NT2/D1 (cell line): ENCODE data around the gene PDCD2L.

Experiments
- SUZ12 ChIP-seq: IDR thresholded peaks from 2 replicates; pipeline ENCODE4 v1.6.1; 2011; ENCODE audit not compliant: insufficient read length, insufficient read depth; ENCODE audit errors: extremely low read depth
- YY1 ChIP-seq: IDR thresholded peaks from 2 replicates; pipeline ENCODE4 v1.6.1; 2011; ENCODE audit not compliant: insufficient read length, insufficient read depth
- ZNF274 ChIP-seq: IDR thresholded peaks from 2 replicates; pipeline ENCODE4 v1.6.1; 2011; ENCODE audit warnings: mild to moderate bottlenecking, low read depth, low read length

- TF ChIP-seq ZNF274: no peak
- TF ChIP-seq YY1: no peak
- no peak for TF ChIP-seq SUZ12
These were observed 17.4 kb upstream of the PDCD2L start for GRCh38 chr19:34386645-34387445.
